OCI-LY7 (cell line): Measurements from ENCODE around the gene ACCS. TPM values are rescaled to one million over a fixed set of nuclear protein-coding genes. Genes with fewer than 3 reads are reported as not detected.

Experiments used
- BruUV-seq: library from RNA; stranded (reverse); fragments of 400-500 nt; replicated peaks from 2 replicates; lab custom pipeline; 2021; lab: Mats Ljungman, UMichigan
- CTCF ChIA-PET: fragments of 300-600 bp; sonication (Branson Sonifier 250); formaldehyde crosslinking; loops from one replicate; lab custom pipeline; 2022; ENCODE audit warnings: antibody characterized with exemption; ENCODE audit not compliant: unreplicated experiment; lab: Charles Lee
- POLR2A ChIA-PET: fragments of 300-600 bp; sonication (Branson Sonifier 250); formaldehyde crosslinking; loops from one replicate; lab custom pipeline; 2022; ENCODE audit warnings: antibody characterized with exemption; lab: Charles Lee
- DNase-seq: peaks from one replicate; pipeline ENCODE4 v3.0.0-alpha.2; 2015; ENCODE audit warnings: low spot score
- H2AFZ ChIP-seq: fragments of 200-600 bp; sonication (generic), shearing (Covaris generic); 2 replicates; pipeline ENCODE4 v1.6.1; 2014; ENCODE audit warnings: mild to moderate bottlenecking, antibody characterized with exemption, low read length, moderate library complexity
- H3K27ac ChIP-seq: fragments of 200-600 bp; sonication (generic); 2 replicates; pipeline ENCODE4 v1.5.1; 2014; ENCODE audit warnings: mixed run types, low read depth, mild to moderate bottlenecking, moderate library complexity, low read length, inconsistent platforms; ENCODE audit not compliant: poor library complexity, severe bottlenecking
- H3K36me3 ChIP-seq: fragments of 200-600 bp; sonication (generic); 2 replicates; pipeline ENCODE4 v1.6.1; 2014; ENCODE audit warnings: mild to moderate bottlenecking, antibody characterized with exemption, low read length, moderate library complexity, mixed read lengths; ENCODE audit not compliant: insufficient read depth
- H3K4me1 ChIP-seq: fragments of 200-600 bp; sonication (generic); 2 replicates; pipeline ENCODE4 v1.5.1; 2014; ENCODE audit warnings: mild to moderate bottlenecking, low read length; ENCODE audit not compliant: insufficient read depth, poor library complexity, severe bottlenecking
- H3K4me2 ChIP-seq: fragments of 200-600 bp; sonication (generic); 2 replicates; pipeline ENCODE4 v1.6.1; 2014; ENCODE audit warnings: mild to moderate bottlenecking, low read length
- H3K4me3 ChIP-seq: fragments of 200-600 bp; sonication (generic); 2 replicates; pipeline ENCODE4 v1.5.1; 2014; ENCODE audit warnings: mild to moderate bottlenecking, low read depth, low read length; ENCODE audit not compliant: poor library complexity, severe bottlenecking
- H3K79me2 ChIP-seq: fragments of 200-600 bp; sonication (generic); 2 replicates; pipeline ENCODE4 v1.6.1; 2016; ENCODE audit warnings: low read depth, mild to moderate bottlenecking, low read length, moderate library complexity, mixed read lengths; ENCODE audit not compliant: insufficient read depth
- H3K9me2 ChIP-seq: fragments of 200-600 bp; sonication (generic); 2 replicates; pipeline ENCODE4 v1.6.1; 2016; ENCODE audit warnings: mild to moderate bottlenecking, low read length, mixed read lengths; ENCODE audit not compliant: insufficient read depth
- H3K9me3 ChIP-seq: fragments of 200-600 bp; sonication (generic); 2 replicates; pipeline ENCODE4 v1.6.1; 2014; ENCODE audit warnings: mild to moderate bottlenecking, mixed run types, low read length, mixed read lengths
- H4K20me1 ChIP-seq: fragments of 200-600 bp; sonication (generic); 2 replicates; pipeline ENCODE4 v1.6.1; 2014; ENCODE audit warnings: mild to moderate bottlenecking, antibody characterized with exemption, low read length, moderate library complexity, mixed read lengths; ENCODE audit not compliant: insufficient read depth
- EZH2phosphoT487 ChIP-seq: fragments of 200-600 bp; sonication (generic); IDR thresholded peaks from 2 replicates; pipeline ENCODE4 v1.6.1; 2018; ENCODE audit warnings: low read depth, borderline replicate concordance, mild to moderate bottlenecking, mixed run types, antibody characterized with exemption, low read length, moderate library complexity, mixed read lengths
- intact Hi-C: fragments of 100-400 bp; cut with micrococcal nuclease; formaldehyde crosslinking; loops from one replicate; pipeline ENCODE4 v1.10.0; 2022; ENCODE audit not compliant: unreplicated experiment
- total RNA-seq, 2 experiments: library from RNA; depleted of rRNA in 1 of 2; stranded (reverse); fragments of >200 nt in 1 of 2; shearing (Covaris generic) in 1 of 2; gene quantifications; 2 replicates each; pipeline ENCODE4 v1.2.3, GENCODE V29; 2014 to 2022
- TF ChIP-seq, protein P1 (sequence below): fragments of 200-600 bp; sonication (generic); conservative IDR thresholded peaks from 2 replicates; pipeline ENCODE4 v1.5.1; 2014; ENCODE audit warnings: mild to moderate bottlenecking, antibody characterized with exemption, low read length, moderate library complexity, mixed read lengths

Gene ACCS
- total RNA-seq, 2 experiments from 2014 or later: not detected

DNA sequence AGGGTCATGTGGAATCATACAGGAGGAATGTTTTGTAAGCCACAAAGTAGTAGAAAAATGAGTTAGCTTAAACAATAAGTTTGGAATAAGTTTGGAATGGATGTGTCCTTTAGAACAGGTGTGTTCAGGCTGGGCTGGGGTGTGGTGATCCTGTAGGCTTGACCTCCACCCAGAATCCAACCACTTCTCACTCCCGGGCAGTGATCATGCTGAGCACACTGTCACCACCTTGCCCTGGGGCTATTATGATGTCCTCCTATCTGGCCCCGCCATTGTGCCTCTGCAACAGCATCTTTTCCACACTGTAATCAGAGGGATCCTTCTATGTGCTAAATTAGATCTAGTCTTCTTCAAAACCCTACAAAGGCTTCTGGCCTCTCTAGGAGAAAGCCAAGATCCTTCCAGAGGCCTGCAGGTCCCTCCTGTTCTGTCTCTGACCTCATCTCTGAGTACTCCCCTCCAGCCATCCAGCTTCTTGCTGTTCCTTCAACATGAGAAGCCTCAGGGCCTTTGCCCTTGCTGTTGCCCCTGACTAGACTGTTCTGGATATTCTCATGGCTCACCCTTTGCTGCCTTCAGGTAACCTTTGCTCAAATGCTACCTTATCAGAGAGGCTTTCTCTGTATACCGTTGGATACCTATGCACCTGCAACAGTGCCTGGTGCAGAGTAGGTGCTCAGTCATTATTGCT lies 37.1 kb upstream of the ACCS start:
- Histone ChIP-seq H2AFZ (no peak overlapping the region), H3K36me3 (no peaks in the 10 kb centered on the region), H3K27ac (no peak overlapping the region), H4K20me1 (no peaks in the 10 kb centered on the region), H3K79me2 (no peaks in the 10 kb centered on the region), H3K9me2 (no peaks in the 10 kb centered on the region; the same call in 1 of the 2 replicates), H3K9me3 (no peaks in the 10 kb centered on the region), H3K4me1 (no peaks in the 10 kb centered on the region), H3K4me3 (no peak overlapping the region), H3K4me2 (no peak overlapping the region)
- ChIA-PET CTCF (no interaction called here), POLR2A (no interaction called here)
- no TSS peak for BruUV-seq
- DNase-seq: no peak
- intact Hi-C loops: no loop called here
- TF ChIP-seq, protein P1, sequence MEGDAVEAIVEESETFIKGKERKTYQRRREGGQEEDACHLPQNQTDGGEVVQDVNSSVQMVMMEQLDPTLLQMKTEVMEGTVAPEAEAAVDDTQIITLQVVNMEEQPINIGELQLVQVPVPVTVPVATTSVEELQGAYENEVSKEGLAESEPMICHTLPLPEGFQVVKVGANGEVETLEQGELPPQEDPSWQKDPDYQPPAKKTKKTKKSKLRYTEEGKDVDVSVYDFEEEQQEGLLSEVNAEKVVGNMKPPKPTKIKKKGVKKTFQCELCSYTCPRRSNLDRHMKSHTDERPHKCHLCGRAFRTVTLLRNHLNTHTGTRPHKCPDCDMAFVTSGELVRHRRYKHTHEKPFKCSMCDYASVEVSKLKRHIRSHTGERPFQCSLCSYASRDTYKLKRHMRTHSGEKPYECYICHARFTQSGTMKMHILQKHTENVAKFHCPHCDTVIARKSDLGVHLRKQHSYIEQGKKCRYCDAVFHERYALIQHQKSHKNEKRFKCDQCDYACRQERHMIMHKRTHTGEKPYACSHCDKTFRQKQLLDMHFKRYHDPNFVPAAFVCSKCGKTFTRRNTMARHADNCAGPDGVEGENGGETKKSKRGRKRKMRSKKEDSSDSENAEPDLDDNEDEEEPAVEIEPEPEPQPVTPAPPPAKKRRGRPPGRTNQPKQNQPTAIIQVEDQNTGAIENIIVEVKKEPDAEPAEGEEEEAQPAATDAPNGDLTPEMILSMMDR: no peak
- no peak for TF ChIP-seq EZH2phosphoT487

DNA sequence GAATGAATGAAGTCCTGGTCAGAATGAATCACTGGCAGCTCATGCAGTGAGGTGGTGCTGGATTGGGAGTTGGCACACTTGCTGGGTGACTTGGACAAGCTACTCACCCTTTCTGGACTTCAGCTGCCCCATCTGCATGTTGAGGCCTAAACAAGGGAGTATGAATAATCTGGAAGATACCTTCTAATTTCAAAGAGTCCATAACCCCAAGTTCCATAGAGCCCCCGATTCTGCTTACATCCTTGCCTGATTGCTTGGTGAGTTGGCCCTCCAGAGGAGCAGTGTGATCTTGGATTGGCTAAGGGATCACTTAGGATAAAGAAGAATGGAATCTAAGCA lies 36.6 kb upstream of the ACCS start:
- Histone ChIP-seq H3K79me2 (no peaks in the 10 kb centered on the region), H3K9me2 (no peaks in the 10 kb centered on the region; the same call in 1 of the 2 replicates), H3K27ac (no peak overlapping the region), H3K9me3 (no peaks in the 10 kb centered on the region), H2AFZ (no peak overlapping the region), H3K4me2 (no peak overlapping the region), H4K20me1 (no peaks in the 10 kb centered on the region), H3K4me3 (no peak overlapping the region), H3K4me1 (no peaks in the 10 kb centered on the region), H3K36me3 (no peaks in the 10 kb centered on the region)
- CTCF ChIA-PET: no interaction called here
- DNase-seq: no peak
- no peak for TF ChIP-seq EZH2phosphoT487
- TF ChIP-seq, protein P1: no peak
- intact Hi-C loops: no loop called here
- POLR2A ChIA-PET: no interaction called here
- no TSS peak for BruUV-seq
